Thyroid gland (tissue), 4 donors: Measurements from ENCODE around the gene NXNL2. TPM values are rescaled to one million over a fixed set of nuclear protein-coding genes. Genes with fewer than 3 reads are reported as not detected.

Experiments
- DNase-seq, 2 donors: peaks; one replicate each; pipeline ENCODE4 v3.0.0-alpha.2; 2019
- H3K27ac ChIP-seq, 3 donors: fragments of 200-600 bp; sonication (generic); 1 replicate in 2 of 3; 2 replicates in 1 of 3; pipeline ENCODE4 v1.5.1; 2016 to 2019; ENCODE audit warnings: mild to moderate bottlenecking in 1 of 3, moderate library complexity in 1 of 3
- H3K27me3 ChIP-seq: fragments of 200-600 bp; sonication (generic); one replicate; pipeline ENCODE4 v1.5.1; 2019
- H3K36me3 ChIP-seq, 2 donors: fragments of 200-600 bp; sonication (generic); one replicate each; pipeline ENCODE4 v1.5.1; 2016 to 2019
- H3K4me1 ChIP-seq, 2 donors: fragments of 200-600 bp; sonication (generic); one replicate each; pipeline ENCODE4 v1.5.1; 2017 to 2019
- H3K4me3 ChIP-seq, 3 donors: fragments of 200-600 bp; sonication (generic); replicated peaks in 1 of 3; 1 replicate in 2 of 3; 2 replicates in 1 of 3; pipeline ENCODE4 v1.5.1; 2016; ENCODE audit warnings: mild to moderate bottlenecking in 1 of 3
- H3K9me3 ChIP-seq: fragments of 200-600 bp; sonication (generic); one replicate; pipeline ENCODE4 v1.5.1; 2017
- POLR2A ChIP-seq, 2 donors: fragments of 450-650 bp; IDR thresholded peaks; one replicate each; pipeline ENCODE4 v1.6.1; 2017; ENCODE audit warnings: antibody characterized with exemption in 2 of 2, mild to moderate bottlenecking in 2 of 2, moderate library complexity in 1 of 2
- WGBS, 2 donors: methylation state at CpG; one replicate each; pipeline ENCODE4 v1.1.5; 2017; 5-methylcytosine and 5-hydroxymethylcytosine counted together
- intact Hi-C: fragments of 100-400 bp; cut with DNase I; formaldehyde crosslinking; loops from one replicate; pipeline ENCODE4 v1.15.1; 2023
- total RNA-seq, 4 donors: library from RNA; depleted of rRNA; stranded (reverse); fragments of >200 nt; gene quantifications; one replicate each; pipeline ENCODE4 v1.2.3, GENCODE V29; 2016
- TF ChIP-seq, protein P1 (sequence below), 6 experiments: fragments of 200-600 bp in 3 of 6; fragments of 450-650 bp in 3 of 6; sonication (generic) in 3 of 6; IDR thresholded peaks; one replicate each; pipeline ENCODE4 v1.5.1; 2016 to 2019; ENCODE audit warnings: antibody characterized with exemption in 6 of 6, mild to moderate bottlenecking in 2 of 6, inconsistent platforms in 1 of 6, moderate library complexity in 1 of 6

NXNL2 gene
- total RNA-seq, 4 donors from 2014 or later: 0.49 to 1.3 (median 0.81) TPM; not detected in 1

DNA sequence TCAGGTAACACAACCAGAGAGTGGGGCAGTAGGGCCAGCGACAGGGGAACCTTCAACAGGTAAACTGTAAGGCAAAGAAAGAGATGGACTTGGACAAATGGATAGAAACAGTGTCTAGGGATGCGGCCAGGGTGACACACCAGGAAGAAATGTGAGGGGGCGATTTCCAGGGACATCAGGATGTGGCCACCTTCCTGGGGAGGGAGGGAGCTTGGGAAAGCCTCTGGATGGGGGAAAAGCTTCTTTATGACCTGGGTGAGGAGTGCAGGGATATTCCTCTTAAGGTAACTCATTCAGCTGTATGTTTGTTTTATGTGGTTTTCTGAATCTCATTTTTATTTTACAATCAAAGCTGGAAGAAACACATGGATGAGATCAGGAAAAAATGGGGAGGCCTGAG lies 11.9 kb upstream of the NXNL2 start:
- WGBS, 2 donors: 91 to 92% methylated on average over 3 of the region's 3 CpGs
- DNase-seq: no peak
- no peak overlapping the region for H3K27ac ChIP-seq
- H3K9me3 ChIP-seq: no peaks in the 10 kb centered on the region
- H3K4me3 ChIP-seq: no peak overlapping the region
- no peaks in the 10 kb centered on the region for H3K36me3 ChIP-seq
- TF ChIP-seq POLR2A (IDR thresholded peaks at IDR 0.05): no peak
- TF ChIP-seq, protein P1, sequence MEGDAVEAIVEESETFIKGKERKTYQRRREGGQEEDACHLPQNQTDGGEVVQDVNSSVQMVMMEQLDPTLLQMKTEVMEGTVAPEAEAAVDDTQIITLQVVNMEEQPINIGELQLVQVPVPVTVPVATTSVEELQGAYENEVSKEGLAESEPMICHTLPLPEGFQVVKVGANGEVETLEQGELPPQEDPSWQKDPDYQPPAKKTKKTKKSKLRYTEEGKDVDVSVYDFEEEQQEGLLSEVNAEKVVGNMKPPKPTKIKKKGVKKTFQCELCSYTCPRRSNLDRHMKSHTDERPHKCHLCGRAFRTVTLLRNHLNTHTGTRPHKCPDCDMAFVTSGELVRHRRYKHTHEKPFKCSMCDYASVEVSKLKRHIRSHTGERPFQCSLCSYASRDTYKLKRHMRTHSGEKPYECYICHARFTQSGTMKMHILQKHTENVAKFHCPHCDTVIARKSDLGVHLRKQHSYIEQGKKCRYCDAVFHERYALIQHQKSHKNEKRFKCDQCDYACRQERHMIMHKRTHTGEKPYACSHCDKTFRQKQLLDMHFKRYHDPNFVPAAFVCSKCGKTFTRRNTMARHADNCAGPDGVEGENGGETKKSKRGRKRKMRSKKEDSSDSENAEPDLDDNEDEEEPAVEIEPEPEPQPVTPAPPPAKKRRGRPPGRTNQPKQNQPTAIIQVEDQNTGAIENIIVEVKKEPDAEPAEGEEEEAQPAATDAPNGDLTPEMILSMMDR (IDR thresholded peaks at IDR 0.05): no peak
- H3K4me1 ChIP-seq: no peaks in the 10 kb centered on the region
- H3K27me3 ChIP-seq: no peaks in the 10 kb centered on the region
- intact Hi-C loops: no loop called here

DNA sequence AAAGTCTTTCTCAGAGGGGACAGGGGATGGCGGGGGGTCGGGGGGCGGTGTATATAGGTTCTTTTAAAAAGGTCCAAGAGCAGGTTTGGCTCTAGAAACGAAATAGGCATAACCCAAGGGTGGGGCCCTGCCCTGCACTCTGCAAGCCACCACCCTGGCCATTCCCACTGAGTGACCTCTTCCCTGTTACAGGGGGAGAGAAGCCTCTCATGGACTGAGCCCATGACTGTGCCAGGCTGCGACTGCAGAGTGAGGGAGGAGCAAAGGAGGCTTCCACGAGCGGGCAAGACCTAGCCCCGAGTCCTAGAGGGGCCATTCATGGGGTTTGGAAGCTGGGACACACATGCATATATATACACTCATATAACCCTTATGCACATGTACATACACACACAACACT lies 10.1 kb upstream of the NXNL2 start:
- no peak overlapping the region for H3K4me3 ChIP-seq
- H3K36me3 ChIP-seq: no peaks in the 10 kb centered on the region
- TF ChIP-seq, protein P1 (IDR thresholded peaks at IDR 0.05): no peak
- TF ChIP-seq POLR2A (IDR thresholded peaks at IDR 0.05): no peak
- 81 to 93% methylated on average over 6 to 8 of the region's 8 CpGs for WGBS, 2 donors
- no peaks in the 10 kb centered on the region for H3K9me3 ChIP-seq
- DNase-seq: no peak
- H3K27me3 ChIP-seq: no peaks in the 10 kb centered on the region
- intact Hi-C loops: no loop called here
- H3K27ac ChIP-seq: no peak overlapping the region
- no peaks in the 10 kb centered on the region for H3K4me1 ChIP-seq

DNA sequence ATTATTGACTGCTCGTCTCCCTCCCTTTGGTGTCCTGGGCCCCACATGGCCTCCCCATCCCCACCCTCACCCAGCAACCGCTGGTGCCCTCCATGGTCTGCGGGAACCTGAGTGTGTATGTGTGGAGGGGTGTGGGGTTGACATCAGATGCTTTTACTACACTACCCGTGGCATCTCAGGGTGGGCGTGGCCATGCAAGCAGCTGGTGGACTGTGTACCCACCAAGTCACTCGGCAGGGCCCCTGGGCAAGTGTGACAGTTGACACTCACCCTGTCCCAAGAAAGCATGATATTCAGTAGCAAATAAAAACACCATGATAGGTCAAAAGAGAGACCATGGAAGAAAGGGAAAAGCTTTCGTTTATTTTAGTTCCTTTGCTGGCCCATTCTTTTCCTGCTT lies 7.4 kb upstream of the NXNL2 start:
- TF ChIP-seq POLR2A (IDR thresholded peaks at IDR 0.05): no peak
- TF ChIP-seq, protein P1 (IDR thresholded peaks at IDR 0.05): no peak
- no peaks in the 10 kb centered on the region for H3K27me3 ChIP-seq
- no peak overlapping the region for H3K4me3 ChIP-seq
- H3K4me1 ChIP-seq: no peaks in the 10 kb centered on the region
- no peaks in the 10 kb centered on the region for H3K36me3 ChIP-seq
- 73 to 79% methylated on average over 7 of the region's 7 CpGs for WGBS, 2 donors
- intact Hi-C loops: no loop called here
- no peak overlapping the region for H3K27ac ChIP-seq
- DNase-seq: no peak
- H3K9me3 ChIP-seq: no peaks in the 10 kb centered on the region

DNA sequence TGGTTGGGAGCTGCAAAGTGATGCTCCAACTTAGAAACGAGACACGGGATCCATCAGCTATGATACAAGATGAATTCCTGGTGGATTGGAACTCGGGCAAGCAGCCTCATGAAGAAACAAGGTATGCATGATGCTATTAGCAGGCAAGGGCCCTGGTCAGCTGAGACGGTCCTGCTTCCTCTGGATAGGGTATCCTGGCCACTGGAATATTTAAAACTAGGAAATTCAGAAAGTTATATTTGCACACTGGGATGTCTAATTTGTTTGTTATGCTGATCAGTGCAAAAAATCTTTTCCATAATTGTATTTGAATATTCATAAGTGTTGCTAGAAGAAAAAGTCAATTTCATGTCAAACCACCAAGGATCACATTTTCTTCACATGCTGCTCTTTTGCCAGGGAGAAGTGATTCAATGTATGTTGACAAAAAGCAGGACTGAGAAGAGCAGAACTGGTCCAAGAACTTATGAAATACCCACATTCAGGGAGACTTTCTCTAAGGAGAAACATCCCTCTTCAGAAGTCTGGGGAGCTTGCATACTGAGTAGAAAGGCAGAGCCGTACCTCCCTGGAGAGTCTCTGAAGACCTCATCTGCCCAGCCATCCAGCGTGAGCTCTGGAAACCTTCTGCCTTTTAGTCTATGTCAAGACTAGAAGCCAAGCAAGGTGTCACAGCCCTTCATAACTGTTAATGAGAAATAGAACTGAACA lies 6.7 kb upstream of the NXNL2 start:
- H3K9me3 ChIP-seq: no peaks in the 10 kb centered on the region
- no peaks in the 10 kb centered on the region for H3K36me3 ChIP-seq
- intact Hi-C loops: no loop called here
- no peaks in the 10 kb centered on the region for H3K4me1 ChIP-seq
- DNase-seq: no peak
- no peak for TF ChIP-seq POLR2A (IDR thresholded peaks at IDR 0.05)
- TF ChIP-seq, protein P1 (IDR thresholded peaks at IDR 0.05): no peak
- H3K27ac ChIP-seq: no peak overlapping the region
- H3K27me3 ChIP-seq: no peaks in the 10 kb centered on the region
- no peak overlapping the region for H3K4me3 ChIP-seq
- 79 to 93% methylated on average over 6 of the region's 6 CpGs for WGBS, 2 donors

DNA sequence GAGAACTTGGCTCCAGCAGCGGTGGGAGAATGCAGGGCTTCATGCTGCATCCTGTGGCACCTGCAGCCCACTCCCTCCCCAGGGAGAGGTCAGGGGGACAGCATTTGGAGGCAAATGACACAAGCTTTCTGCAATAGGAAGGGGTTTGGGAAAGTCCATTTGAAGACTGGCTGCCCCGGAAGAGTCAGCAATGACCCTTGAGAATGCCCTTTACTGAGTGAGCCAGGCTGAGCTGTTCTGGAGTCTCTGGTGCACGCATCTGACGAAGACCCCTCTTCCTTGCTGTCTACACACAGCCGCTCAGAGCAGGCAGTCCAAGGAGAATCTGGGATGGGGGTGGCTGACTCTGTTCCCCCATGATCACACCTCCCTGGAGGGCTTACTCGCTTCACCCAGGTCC lies 5.5 kb upstream of the NXNL2 start:
- 84 to 87% methylated on average over 5 to 6 of the region's 6 CpGs for WGBS, 2 donors
- Histone ChIP-seq H3K36me3 (no peaks in the 10 kb centered on the region), H3K4me3 (no peak overlapping the region), H3K27ac (no peak overlapping the region), H3K27me3 (no peaks in the 10 kb centered on the region), H3K4me1 (peaks cover 0 to 4% of the 10 kb centered on the region in 2 donors), H3K9me3 (no peaks in the 10 kb centered on the region)
- TF ChIP-seq, protein P1 (IDR thresholded peaks at IDR 0.05): no peak
- no peak for TF ChIP-seq POLR2A (IDR thresholded peaks at IDR 0.05)
- no peak for DNase-seq
- intact Hi-C loops: no loop called here
